COLO829 (cell line): ENCODE results near the gene HS6ST1.
"Not testable (repeated sequence)": the region's sequence is repeated elsewhere in the genome, so short reads cannot be mapped to it uniquely, and the experiment has no call there.

ENCODE experiments used
- DNase-seq: peaks from one replicate; pipeline ENCODE4 v3.0.0; 2012; ENCODE audit warnings: low spot score

Gene HS6ST1

GRCh38 chr2:128321784-128322714, 3.4 kb upstream of the HS6ST1 start:
- peak; percentile 81 for DNase-seq

GRCh38 chr2:128320906-128321771, 2.5 kb upstream of the HS6ST1 start:
- no peak for DNase-seq

GRCh38 chr2:128320192-128320905, 1.7 kb upstream of the HS6ST1 start:
- DNase-seq = no peak

- DNase-seq = no peak
Measured at GRCh38 chr2:128319631-128320191, 1.0 kb upstream of the HS6ST1 start.

- DNase-seq = not testable (repeated sequence)
Measured at GRCh38 chr2:128318245-128318644, 423 bp downstream of the HS6ST1 start.

GRCh38 chr2:128317899-128318225, 806 bp downstream of the HS6ST1 start:
- not testable (repeated sequence) for DNase-seq

GRCh38 chr2:128317181-128317898, 1.3 kb downstream of the HS6ST1 start:
- DNase-seq = no peak

GRCh38 chr2:128316777-128317180, 1.9 kb downstream of the HS6ST1 start:
- no peak for DNase-seq

- no peak for DNase-seq
Measured at GRCh38 chr2:128315829-128316776, 2.6 kb downstream of the HS6ST1 start.

GRCh38 chr2:128315122-128315828, 3.4 kb downstream of the HS6ST1 start:
- no peak for DNase-seq

- no peak for DNase-seq
Measured at GRCh38 chr2:128314348-128315121, 4.1 kb downstream of the HS6ST1 start.

- no peak for DNase-seq
Measured at GRCh38 chr2:128313931-128314347, 4.7 kb downstream of the HS6ST1 start.

- no peak for DNase-seq
Measured at GRCh38 chr2:128313091-128313836, 5.4 kb downstream of the HS6ST1 start.

- no peak for DNase-seq
Measured at GRCh38 chr2:128312411-128312810, 6.3 kb downstream of the HS6ST1 start.

- no peak for DNase-seq
Measured at GRCh38 chr2:128311755-128312341, 6.8 kb downstream of the HS6ST1 start.

GRCh38 chr2:128311216-128311754, 7.4 kb downstream of the HS6ST1 start:
- no peak for DNase-seq

- DNase-seq = no peak
Measured at GRCh38 chr2:128310761-128311160, 7.9 kb downstream of the HS6ST1 start.
